Endothelial cell of umbilical vein (primary cell): Measurements from ENCODE around the gene DNAJC27. TPM values are rescaled to one million over a fixed set of nuclear protein-coding genes. Genes with fewer than 3 reads are reported as not detected.

Experiments
- BruUV-seq: library from RNA; stranded (reverse); fragments of 400-500 nt; replicated peaks from 2 replicates; lab custom pipeline; 2021; lab: Mats Ljungman, UMichigan
- CTCF ChIA-PET: fragments of 300-600, 350-600 bp; sonication (Branson Sonifier 250); formaldehyde crosslinking; loops from one replicate; lab custom pipeline; 2021; ENCODE audit warnings: antibody characterized with exemption, inconsistent platforms; lab: Charles Lee
- POLR2A ChIA-PET: fragments of 300-600, 350-600 bp; sonication (Branson Sonifier 250); formaldehyde crosslinking; loops from one replicate; lab custom pipeline; 2021; ENCODE audit warnings: antibody characterized with exemption, inconsistent platforms; lab: Charles Lee
- DNase-seq: peaks from one replicate; pipeline ENCODE4 v3.0.0-alpha.2; 2011; ENCODE audit warnings: low read depth, low spot score
- FAIRE-seq: peaks from 2 replicates; lab custom pipeline; 2011; peaks lifted over from hg19 to GRCh38; lab: Jason Lieb, UNC
- H2AFZ ChIP-seq: 2 replicates; pipeline ENCODE4 v1.6.0; 2012; ENCODE audit warnings: low read depth, low read length, control low read depth, inconsistent platforms
- H3K27ac ChIP-seq: 2 replicates; pipeline ENCODE4 v1.5.1; 2011; ENCODE audit warnings: low read depth, mild to moderate bottlenecking, control low read depth, low read length, moderate library complexity; ENCODE audit not compliant: insufficient read depth
- H3K27me3 ChIP-seq, 2 experiments: 2 replicates each; pipeline versions ENCODE4 v1.6.0 to v1.6.1; 2011; ENCODE audit warnings: low read length in 2 of 2, mixed read lengths in 1 of 2; ENCODE audit not compliant: control insufficient read depth in 2 of 2, insufficient read depth in 2 of 2
- H3K36me3 ChIP-seq, 2 experiments: 2 replicates in 1 of 2; 3 replicates in 1 of 2; pipeline ENCODE4 v1.5.1; 2011; ENCODE audit warnings: low read length in 2 of 2, mild to moderate bottlenecking in 1 of 2, moderate library complexity in 1 of 2; ENCODE audit not compliant: control insufficient read depth in 2 of 2, insufficient read depth in 2 of 2; ENCODE audit errors: extremely low read depth in 1 of 2
- H3K4me1 ChIP-seq: 3 replicates; pipeline ENCODE4 v1.5.1; 2011; ENCODE audit warnings: mild to moderate bottlenecking, low read length; ENCODE audit not compliant: control insufficient read depth, insufficient read depth; ENCODE audit errors: extremely low read depth
- H3K4me2 ChIP-seq: 2 replicates; pipeline ENCODE4 v1.6.1; 2011; ENCODE audit warnings: low read length, control low read depth, mixed read lengths; ENCODE audit not compliant: insufficient read depth
- H3K4me3 ChIP-seq, 3 experiments: fragments of 200-600 bp in 1 of 3; sonication (generic), shearing (Covaris generic) in 1 of 3; replicated peaks in 1 of 3; 2 replicates each; pipeline ENCODE4 v1.5.1; 2011 to 2016; ENCODE audit warnings: control low read depth in 3 of 3, low read length in 3 of 3, mild to moderate bottlenecking in 2 of 3, inconsistent platforms in 1 of 3, low read depth in 1 of 3, moderate library complexity in 1 of 3; ENCODE audit not compliant: insufficient read depth in 1 of 3
- H3K79me2 ChIP-seq: 2 replicates; pipeline ENCODE4 v1.6.0; 2012; ENCODE audit warnings: low read length, inconsistent platforms; ENCODE audit not compliant: control insufficient read depth, insufficient read depth
- H3K9ac ChIP-seq: replicated peaks from 2 replicates; pipeline ENCODE3; 2011; ENCODE audit warnings: low read length, control low read depth; ENCODE audit not compliant: insufficient read depth; ENCODE audit errors: extremely low read depth
- H3K9me1 ChIP-seq: replicated peaks from 3 replicates; pipeline ENCODE4 v1.6.0; 2011; ENCODE audit warnings: mild to moderate bottlenecking, low read length; ENCODE audit not compliant: control insufficient read depth, insufficient read depth; ENCODE audit errors: extremely low read depth
- H3K9me3 ChIP-seq: replicated peaks from 2 replicates; pipeline ENCODE4 v1.5.1; 2012; ENCODE audit warnings: low read length, inconsistent platforms; ENCODE audit not compliant: control insufficient read depth, insufficient read depth
- H4K20me1 ChIP-seq: replicated peaks from 2 replicates; pipeline ENCODE3; 2011; ENCODE audit warnings: mild to moderate bottlenecking, low read length; ENCODE audit not compliant: control insufficient read depth, insufficient read depth; ENCODE audit errors: extremely low read depth
- EZH2 ChIP-seq: IDR thresholded peaks from 2 replicates; pipeline ENCODE4 v1.6.1; 2012; ENCODE audit warnings: borderline replicate concordance, low read depth, mild to moderate bottlenecking, moderate library complexity, low read length, inconsistent platforms; ENCODE audit not compliant: severe bottlenecking
- FOS ChIP-seq: IDR thresholded peaks from 2 replicates; pipeline ENCODE4 v1.6.1; 2011; ENCODE audit warnings: mild to moderate bottlenecking, low read length, moderate library complexity, borderline replicate concordance; ENCODE audit not compliant: insufficient read depth
- GATA2 ChIP-seq: IDR thresholded peaks from 2 replicates; pipeline ENCODE4 v1.7.0; 2011; ENCODE audit warnings: low read depth, mild to moderate bottlenecking, moderate library complexity, mixed read lengths, low read length; ENCODE audit not compliant: insufficient read length, insufficient read depth
- JUN ChIP-seq: IDR thresholded peaks from 2 replicates; pipeline ENCODE4 v1.6.1; 2011; ENCODE audit warnings: borderline replicate concordance, low read depth; ENCODE audit not compliant: insufficient read length, insufficient read depth
- MAX ChIP-seq: IDR thresholded peaks from 2 replicates; pipeline ENCODE4 v1.6.1; 2011; ENCODE audit not compliant: insufficient read depth, insufficient read length
- MYC ChIP-seq: IDR thresholded peaks from one replicate; pipeline ENCODE4 v1.6.1; 2011; ENCODE audit warnings: mild to moderate bottlenecking, low read depth, low read length
- POLR2A ChIP-seq: IDR thresholded peaks from 2 replicates; pipeline ENCODE4 v1.6.1; 2012; ENCODE audit warnings: low read depth, mild to moderate bottlenecking, control low read depth, low read length
- POLR2AphosphoS5 ChIP-seq: IDR thresholded peaks from 2 replicates; pipeline ENCODE4 v1.6.1; 2012; ENCODE audit warnings: low read depth, mild to moderate bottlenecking, control low read depth, low read length, moderate library complexity; ENCODE audit not compliant: insufficient read depth
- dilution Hi-C: fragments of 300-500 bp; cut with MboI; formaldehyde crosslinking; loops from one replicate; pipeline ENCODE4 v1.15.0; 2019; ENCODE audit warnings: low sequenced_read_pairs; ENCODE audit not compliant: extremely low pct_ligation_motif_present
- intact Hi-C: fragments of 100-400 bp; cut with micrococcal nuclease; formaldehyde crosslinking; loops from one replicate; pipeline ENCODE4 v1.10.0; 2022
- polyA plus RNA-seq, 4 experiments: library from polyadenylated mRNA; depleted of rRNA in 3 of 4; stranded (reverse) in 3 of 4; unstranded in 1 of 4; fragments of >200 nt; gene quantifications; 2 replicates each; pipeline versions ENCODE4 v1.2.1 to v1.2.3, GENCODE V29; 2011 to 2012; ENCODE audit warnings: missing spikeins in 1 of 4
- total RNA-seq: library from RNA; stranded (reverse); gene quantifications from 2 replicates; pipeline ENCODE4 v1.2.3, GENCODE V29; 2021
- TF ChIP-seq, protein P1 (sequence below), 2 donors: IDR thresholded peaks; 1 replicate in 1 of 2; 2 replicates in 1 of 2; pipeline ENCODE4 v1.5.1; 2011; ENCODE audit warnings: low read length in 2 of 2, mild to moderate bottlenecking in 2 of 2, moderate library complexity in 2 of 2, control low read depth in 1 of 2, inconsistent platforms in 1 of 2, low read depth in 1 of 2; ENCODE audit not compliant: insufficient read depth in 1 of 2; ENCODE audit errors: extremely low read depth in 1 of 2

The DNAJC27 gene
- total and polyA plus RNA-seq, 2 donors (not counting 3 experiments of a cell fraction or from before 2014, with no cell fraction given), result 1.3 to 3.2 TPM

DNA sequence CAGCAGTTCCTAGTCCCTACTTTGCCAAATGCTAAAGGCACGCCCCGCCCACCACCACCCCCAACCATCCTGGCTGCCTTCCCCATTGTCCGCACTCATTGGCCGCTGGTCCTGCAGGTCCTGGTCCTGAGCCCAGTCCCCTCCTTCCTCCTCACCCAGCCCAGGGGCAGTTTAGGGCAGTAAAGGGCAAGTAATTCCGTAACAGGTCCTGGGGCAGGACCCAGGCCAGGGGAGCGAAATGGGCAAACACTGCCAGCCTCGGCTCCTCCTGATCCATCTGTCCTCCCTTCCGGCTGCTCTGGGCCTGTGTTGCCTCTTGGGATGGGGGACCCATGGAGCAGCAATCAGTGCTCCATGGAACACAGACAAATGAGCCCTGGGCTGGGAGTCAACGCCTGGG is 57.8 kb downstream of the DNAJC27 start:
- no peak overlapping the region for H3K9ac ChIP-seq
- POLR2A ChIA-PET, result no interaction called here
- peaks cover 6% of the 10 kb centered on the region for H3K79me2 ChIP-seq
- peaks cover under 1% of the 10 kb centered on the region for H3K4me1 ChIP-seq
- H4K20me1 ChIP-seq, result no peaks in the 10 kb centered on the region
- no peak for TF ChIP-seq POLR2AphosphoS5
- TF ChIP-seq, protein P1, sequence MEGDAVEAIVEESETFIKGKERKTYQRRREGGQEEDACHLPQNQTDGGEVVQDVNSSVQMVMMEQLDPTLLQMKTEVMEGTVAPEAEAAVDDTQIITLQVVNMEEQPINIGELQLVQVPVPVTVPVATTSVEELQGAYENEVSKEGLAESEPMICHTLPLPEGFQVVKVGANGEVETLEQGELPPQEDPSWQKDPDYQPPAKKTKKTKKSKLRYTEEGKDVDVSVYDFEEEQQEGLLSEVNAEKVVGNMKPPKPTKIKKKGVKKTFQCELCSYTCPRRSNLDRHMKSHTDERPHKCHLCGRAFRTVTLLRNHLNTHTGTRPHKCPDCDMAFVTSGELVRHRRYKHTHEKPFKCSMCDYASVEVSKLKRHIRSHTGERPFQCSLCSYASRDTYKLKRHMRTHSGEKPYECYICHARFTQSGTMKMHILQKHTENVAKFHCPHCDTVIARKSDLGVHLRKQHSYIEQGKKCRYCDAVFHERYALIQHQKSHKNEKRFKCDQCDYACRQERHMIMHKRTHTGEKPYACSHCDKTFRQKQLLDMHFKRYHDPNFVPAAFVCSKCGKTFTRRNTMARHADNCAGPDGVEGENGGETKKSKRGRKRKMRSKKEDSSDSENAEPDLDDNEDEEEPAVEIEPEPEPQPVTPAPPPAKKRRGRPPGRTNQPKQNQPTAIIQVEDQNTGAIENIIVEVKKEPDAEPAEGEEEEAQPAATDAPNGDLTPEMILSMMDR (IDR thresholded peaks at IDR 0.05; ENCODE audit: extremely low read depth in 1 of 2, insufficient read depth in 1 of 2, low read depth in 1 of 2, low read length in 2 of 2), result no peak
- TF ChIP-seq POLR2A, result no peak
- no peak for TF ChIP-seq MAX
- TF ChIP-seq FOS, result no peak
- no peak for TF ChIP-seq MYC
- no peak for TF ChIP-seq JUN
- TF ChIP-seq GATA2, result no peak
- no peak for TF ChIP-seq EZH2
- no peak overlapping the region for H2AFZ ChIP-seq
- H3K9me1 ChIP-seq, result no peaks in the 10 kb centered on the region
- no peak overlapping the region for H3K4me2 ChIP-seq
- dilution Hi-C loops, result no loop called here
- CTCF ChIA-PET, result no interaction called here
- no peaks in the 10 kb centered on the region for H3K27me3 ChIP-seq
- intact Hi-C loops, result no loop called here
- H3K36me3 ChIP-seq, result no peaks in the 10 kb centered on the region
- BruUV-seq, result no TSS peak
- DNase-seq, result no peak
- FAIRE-seq, result no peak
- no peaks in the 10 kb centered on the region for H3K9me3 ChIP-seq
- H3K27ac ChIP-seq, result no peak overlapping the region
- no peak overlapping the region for H3K4me3 ChIP-seq
